NB4 (cell line): ENCODE measurements around the gene SCUBE3.

Source experiments
- DNase-seq: peaks from one replicate; pipeline ENCODE4 v3.0.0; 2010; ENCODE audit warnings: low read depth
- H3K4me3 ChIP-seq: one replicate; pipeline ENCODE4 v1.5.1; 2011; ENCODE audit warnings: mild to moderate bottlenecking, low read depth, low read length, moderate library complexity
- CTCF ChIP-seq: IDR thresholded peaks from one replicate; pipeline ENCODE4 v1.5.1; 2012; ENCODE audit warnings: low read depth, low read length
- MAX ChIP-seq: IDR thresholded peaks from 2 replicates; pipeline ENCODE4 v1.6.1; 2011; ENCODE audit warnings: low read depth, low read length
- MYC ChIP-seq: IDR thresholded peaks from 2 replicates; pipeline ENCODE4 v1.6.1; 2011; ENCODE audit warnings: low read depth, low read length
- POLR2A ChIP-seq: IDR thresholded peaks from 2 replicates; pipeline ENCODE4 v1.6.1; 2011; ENCODE audit warnings: mild to moderate bottlenecking; ENCODE audit not compliant: insufficient read length; ENCODE audit errors: extremely low read depth

SCUBE3 gene

GRCh38 chr6:35243386-35243958 lies 29.7 kb downstream of the SCUBE3 start:
- H3K4me3 ChIP-seq = no peak overlapping the region
- TF ChIP-seq CTCF (no peak), POLR2A (no peak), MYC (no peak), MAX (no peak)
- DNase-seq = no peak

GRCh38 chr6:35244551-35244950 lies 30.8 kb downstream of the SCUBE3 start:
- H3K4me3 ChIP-seq = no peak overlapping the region
- DNase-seq = no peak
- TF ChIP-seq CTCF (no peak), MAX (no peak), MYC (no peak), POLR2A (no peak)

- H3K4me3 ChIP-seq = no peak overlapping the region
- no peak for DNase-seq
- TF ChIP-seq POLR2A (no peak), MAX (no peak), MYC (no peak), CTCF (no peak)
Measured at GRCh38 chr6:35247642-35248231, 34.0 kb downstream of the SCUBE3 start.

GRCh38 chr6:35248300-35248699 lies 34.5 kb downstream of the SCUBE3 start:
- DNase-seq = peak; percentile 25
- H3K4me3 ChIP-seq = no peak overlapping the region
- TF ChIP-seq MAX (no peak), POLR2A (no peak), CTCF (no peak), MYC (no peak)

GRCh38 chr6:35248965-35249364 lies 35.2 kb downstream of the SCUBE3 start:
- TF ChIP-seq MAX (no peak), CTCF (no peak), MYC (no peak), POLR2A (no peak)
- no peak overlapping the region for H3K4me3 ChIP-seq
- no peak for DNase-seq
